Ascending aorta (tissue), 2 donors: ENCODE data around the gene GPR4. TPM values are rescaled to one million over a fixed set of nuclear protein-coding genes. Genes with fewer than 3 reads are reported as not detected.

Experiments
- DNase-seq, 2 donors: peaks; one replicate each; pipeline ENCODE4 v3.0.0-alpha.2; 2019; ENCODE audit warnings: low spot score in 2 of 2
- H3K27ac ChIP-seq, 2 donors: fragments of 200-600 bp; sonication (generic); one replicate each; pipeline ENCODE4 v1.5.1; 2016 to 2017; ENCODE audit warnings: mild to moderate bottlenecking in 1 of 2
- H3K27me3 ChIP-seq: fragments of 200-600 bp; sonication (generic); one replicate; pipeline ENCODE4 v1.5.1; 2017
- H3K36me3 ChIP-seq, 2 donors: fragments of 200-600 bp; sonication (generic); one replicate each; pipeline ENCODE4 v1.5.1; 2016
- H3K4me1 ChIP-seq, 2 donors: fragments of 200-600 bp; sonication (generic); one replicate each; pipeline ENCODE4 v1.5.1; 2016 to 2017; ENCODE audit warnings: mild to moderate bottlenecking in 1 of 2
- H3K4me3 ChIP-seq, 2 donors: fragments of 200-600 bp; sonication (generic); one replicate each; pipeline ENCODE4 v1.5.1; 2016 to 2017; ENCODE audit warnings: mild to moderate bottlenecking in 1 of 2
- H3K9me3 ChIP-seq, 2 donors: fragments of 200-600 bp; sonication (generic); one replicate each; pipeline ENCODE4 v1.5.1; 2016
- CTCF ChIP-seq, 3 experiments: fragments of 200-600 bp in 2 of 3; fragments of 450-650 bp in 1 of 3; sonication (generic) in 2 of 3; IDR thresholded peaks; one replicate each; pipeline ENCODE4 v1.5.1; 2016 to 2019; ENCODE audit warnings: antibody characterized with exemption in 3 of 3, mild to moderate bottlenecking in 1 of 3, moderate library complexity in 1 of 3
- intact Hi-C: fragments of 100-400 bp; cut with DNase I; formaldehyde crosslinking; loops from one replicate; pipeline ENCODE4 v1.15.1; 2023
- total RNA-seq: library from RNA; depleted of rRNA; stranded (reverse); fragments of >200 nt; gene quantifications from one replicate; pipeline ENCODE4 v1.1.0, GENCODE V29; 2016

The GPR4 gene
- total RNA-seq, 1 donor from 2014 or later, result 14.0 TPM

DNA sequence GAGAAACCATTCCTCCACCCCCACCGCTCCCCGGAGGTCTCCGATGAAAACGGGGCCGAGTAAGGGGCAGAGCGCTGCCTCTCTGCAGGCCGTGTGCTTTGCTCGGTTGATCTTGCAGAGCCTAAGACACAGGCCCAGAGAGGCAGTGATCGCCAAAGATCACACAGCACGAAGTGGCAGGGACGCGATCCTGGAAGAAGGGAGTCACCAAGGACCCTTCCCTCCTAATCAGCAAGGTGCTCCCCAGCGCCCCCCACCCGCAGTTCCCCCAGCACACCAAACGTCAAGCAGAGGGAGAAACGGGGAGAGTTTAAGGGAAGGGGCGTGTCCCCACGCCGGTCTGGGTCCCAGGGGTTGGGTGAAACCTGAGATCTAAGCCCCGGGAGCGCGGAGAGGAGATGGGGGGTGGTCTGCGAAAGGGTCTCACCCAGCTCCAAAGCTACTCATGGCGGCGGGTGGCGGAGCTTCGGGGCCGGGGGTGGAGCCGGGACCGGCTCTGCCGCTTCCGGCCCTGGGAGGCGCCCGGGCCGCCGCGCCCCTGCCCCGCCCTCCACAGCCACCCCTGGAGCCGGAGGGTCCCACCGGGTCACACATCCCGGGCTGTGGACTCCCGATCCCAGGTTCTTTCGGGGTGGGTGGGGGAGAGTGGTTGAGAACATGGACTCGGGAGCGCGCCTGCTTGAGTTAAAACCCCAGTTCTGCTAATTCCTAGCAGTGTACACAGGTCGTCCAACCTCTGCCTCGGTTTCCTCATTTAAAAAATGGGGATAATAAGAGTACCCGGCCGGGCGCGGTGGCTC is 37.1 kb upstream of the GPR4 start, which contains the start of gene EML2:
Gene EML2 (minus strand): TSS at position 468 of the 800 bp plus-strand sequence. CDS start 21 bp downstream, at position 447.
- H3K9me3 ChIP-seq, result no peaks in the 10 kb centered on the region
- H3K4me1 ChIP-seq, result peaks cover 7 to 26% of the 10 kb centered on the region in 2 donors
- peak within 1 kb of the TSS; percentile 58 to 84 for H3K4me3 ChIP-seq
- no peaks in the 10 kb centered on the region for H3K27me3 ChIP-seq
- H3K36me3 ChIP-seq, result no peaks in the 10 kb centered on the region
- intact Hi-C loops, result loop anchor here (10.0 kb wide), 1 partner anchor 214 kb away; the partner anchor contains the start of gene ERCC1
- peak within 1 kb of the TSS in 1 of 2 donors; percentile 52 for H3K27ac ChIP-seq
- peak in 1 of 2 donors; percentile 72 for DNase-seq
- TF ChIP-seq CTCF (IDR thresholded peaks at IDR 0.05), result no peak

DNA sequence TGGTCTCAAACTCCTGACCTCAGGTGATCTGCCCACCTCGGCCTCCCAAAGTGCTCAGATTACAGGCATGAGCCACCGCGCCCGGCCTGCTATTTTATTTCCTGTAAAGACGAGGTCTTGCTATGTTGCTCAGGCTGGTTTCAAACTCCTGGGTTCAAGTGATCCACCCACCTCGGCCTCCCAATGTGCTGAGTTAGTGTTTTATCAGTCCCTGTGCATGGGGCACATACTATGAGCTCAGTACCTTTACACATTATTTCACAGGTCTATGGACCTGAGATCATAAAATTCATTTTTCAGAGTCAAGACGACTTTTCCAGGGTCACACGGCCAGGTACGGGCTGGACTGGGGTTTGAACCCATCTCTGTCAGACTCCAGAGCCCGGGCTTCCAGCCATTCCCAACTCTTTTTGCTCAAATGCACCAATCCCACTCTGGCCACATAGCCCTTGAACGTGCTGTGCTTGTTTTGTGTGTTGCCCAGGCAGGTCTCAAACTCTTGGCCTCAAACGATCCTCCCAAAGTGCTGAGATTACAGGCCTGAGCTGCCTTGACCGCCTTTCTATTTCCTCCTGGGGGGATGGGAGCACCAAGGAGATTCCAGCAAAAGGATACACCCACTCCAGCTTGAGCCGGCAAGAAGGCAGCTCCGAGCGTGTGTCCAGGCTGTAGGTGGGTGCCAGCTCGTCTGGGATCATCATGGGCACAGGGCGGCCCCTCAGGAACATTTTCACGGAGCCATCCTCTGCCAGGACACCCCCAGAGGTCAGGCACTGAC is 36.1 kb upstream of the GPR4 start:
- peak overlapping the region; percentile 58 to 84 for H3K4me3 ChIP-seq
- intact Hi-C loops, result loop anchor here (2.0 to 10.0 kb wide), 2 partner anchors 55 to 213 kb away; partner anchors contain the start of genes ERCC1 and QPCTL
- H3K36me3 ChIP-seq, result no peaks in the 10 kb centered on the region
- DNase-seq, result no peak
- peaks cover 7 to 26% of the 10 kb centered on the region in 2 donors for H3K4me1 ChIP-seq
- H3K27me3 ChIP-seq, result no peaks in the 10 kb centered on the region
- no peaks in the 10 kb centered on the region for H3K9me3 ChIP-seq
- H3K27ac ChIP-seq, result peak overlapping the region in 1 of 2 donors; percentile 52
- no peak for TF ChIP-seq CTCF (IDR thresholded peaks at IDR 0.05)

GRCh38 chr19:45636902-45637301 is 34.9 kb upstream of the GPR4 start:
- Histone ChIP-seq H3K9me3 (no peaks in the 10 kb centered on the region), H3K4me1 (peaks cover 6 to 22% of the 10 kb centered on the region in 2 donors), H3K27me3 (no peaks in the 10 kb centered on the region), H3K4me3 (no peak overlapping the region), H3K27ac (peak overlapping the region in 1 of 2 donors; percentile 15), H3K36me3 (no peaks in the 10 kb centered on the region)
- no peak for DNase-seq
- intact Hi-C loops, result loop anchor here (2.0 to 10.0 kb wide), 2 partner anchors 56 to 212 kb away; partner anchors contain the start of genes ERCC1 and QPCTL
- TF ChIP-seq CTCF (IDR thresholded peaks at IDR 0.05), result no peak

GRCh38 chr19:45636275-45636674 is 34.3 kb upstream of the GPR4 start:
- Histone ChIP-seq H3K9me3 (no peaks in the 10 kb centered on the region), H3K4me1 (peaks cover 3 to 20% of the 10 kb centered on the region in 2 donors), H3K27ac (peak overlapping the region in 1 of 2 donors; percentile 33), H3K36me3 (no peaks in the 10 kb centered on the region), H3K27me3 (no peaks in the 10 kb centered on the region), H3K4me3 (no peak overlapping the region)
- intact Hi-C loops, result loop anchor here (2.0 to 10.0 kb wide), 2 partner anchors 57 to 211 kb away; partner anchors contain the start of genes ERCC1 and QPCTL
- no peak for DNase-seq
- no peak for TF ChIP-seq CTCF (IDR thresholded peaks at IDR 0.05)

- DNase-seq, result peak in 1 of 2 donors; percentile 88
- intact Hi-C loops, result loop anchor here (5.0 to 10.0 kb wide), 2 partner anchors 125 to 208 kb away; partner anchors contain the start of genes ERCC1 and VASP
- TF ChIP-seq CTCF (IDR thresholded peaks at IDR 0.05), result no peak
Measured at GRCh38 chr19:45632468-45633196, 30.6 kb upstream of the GPR4 start.

More at GRCh38 chr19:45632468-45633196, 30.6 kb upstream of the GPR4 start:
- no peak overlapping the region for H3K4me3 ChIP-seq
- H3K36me3 ChIP-seq, result peaks cover 16 to 17% of the 10 kb centered on the region in 2 donors
- H3K4me1 ChIP-seq, result peaks cover 0 to 11% of the 10 kb centered on the region in 2 donors
- no peaks in the 10 kb centered on the region for H3K9me3 ChIP-seq
- H3K27ac ChIP-seq, result peak overlapping the region; percentile 49 to 82
- no peaks in the 10 kb centered on the region for H3K27me3 ChIP-seq
